ENCODE data around the gene EEF2. TPM values are rescaled to one million over a fixed set of nuclear protein-coding genes. Genes with fewer than 3 reads are reported as not detected.
"Not testable (repeated sequence)": the region's sequence is repeated elsewhere in the genome, so short reads cannot be mapped to it uniquely, and the experiment has no call there.

The EEF2 gene
- total RNA-seq, 2 donors from 2014 or later, result 1,974 to 1,998 TPM

DNA sequence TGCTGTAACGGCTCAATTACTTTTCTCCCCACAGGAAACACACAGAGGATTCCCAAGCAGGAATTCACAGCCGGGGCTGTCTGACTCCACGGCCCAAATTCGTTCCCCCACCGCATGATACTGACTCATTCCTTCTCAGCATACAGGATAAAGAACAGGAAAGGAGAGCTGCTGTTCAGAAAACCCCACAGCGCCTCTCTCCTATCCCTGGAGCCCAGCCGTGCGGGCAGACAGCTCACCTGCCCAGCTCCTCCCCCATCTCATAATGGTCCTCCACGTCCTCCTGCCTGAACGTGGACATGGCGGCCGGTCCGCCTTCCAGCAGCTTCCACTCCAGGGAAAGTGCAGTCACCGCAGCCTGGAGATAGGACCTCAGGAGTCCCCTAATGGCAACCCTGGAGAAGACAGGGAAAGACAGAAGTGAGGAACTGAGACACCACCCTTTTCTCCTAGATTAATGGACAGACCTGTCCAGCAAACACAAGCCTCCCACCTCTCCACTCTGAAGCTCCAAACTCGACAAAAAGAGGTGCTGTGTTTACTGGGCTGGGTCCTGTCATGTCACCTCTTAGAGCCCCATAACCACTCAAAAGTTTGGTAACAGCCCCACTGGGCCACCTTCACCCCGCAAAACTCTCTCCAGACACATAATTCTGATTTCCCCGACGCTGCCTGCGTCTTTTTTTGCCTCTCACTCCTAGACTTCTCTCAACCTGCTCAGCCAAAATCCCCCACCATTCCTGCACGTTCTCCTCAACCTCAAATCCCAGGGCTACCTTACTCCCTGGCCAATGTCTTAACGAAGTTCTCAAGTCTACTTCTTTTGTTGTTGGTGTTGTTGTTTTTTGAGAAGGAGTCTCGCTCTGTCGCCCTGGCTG is 15.6 kb downstream of the EEF2 start:
- peak overlapping the region; percentile 97 to 99 for H3K4me3 ChIP-seq
- H3K27ac ChIP-seq, result peak overlapping the region; percentile 94 to 97
- WGBS, result 19% methylated on average over 23 of the region's 23 CpGs
- no peaks in the 10 kb centered on the region for H3K9me3 ChIP-seq
- TF ChIP-seq POLR2AphosphoS5 (IDR thresholded peaks at IDR 0.05), result no peak
- TF ChIP-seq POLR2A (IDR thresholded peaks at IDR 0.05), result peak; percentile 37
- peaks cover 7% of the 10 kb centered on the region for H3K4me1 ChIP-seq (replicated peaks)
- intact Hi-C loops (cut with DNase I), result loop anchor here (2.0 kb wide), 1 partner anchor 15 kb away; the partner anchor contains the start of gene EEF2
- no peaks in the 10 kb centered on the region for H3K27me3 ChIP-seq (replicated peaks; ENCODE audit: insufficient read depth)
- no peak for DNase-seq (ENCODE audit: low spot score)
- peaks cover 0 to under 1% of the 10 kb centered on the region in 2 donors for H3K36me3 ChIP-seq

- peak overlapping the region in 1 of 2 donors; percentile 97 for H3K4me3 ChIP-seq
- H3K27ac ChIP-seq, result peak overlapping the region; percentile 94 to 97
- H3K36me3 ChIP-seq, result peaks cover 4 to 9% of the 10 kb centered on the region in 2 donors
- peaks cover 7% of the 10 kb centered on the region for H3K4me1 ChIP-seq (replicated peaks)
- 23% methylated on average over 9 of the region's 9 CpGs for WGBS
- peak; percentile 65 for TF ChIP-seq POLR2A (IDR thresholded peaks at IDR 0.05)
- peak; percentile 99 for TF ChIP-seq POLR2AphosphoS5 (IDR thresholded peaks at IDR 0.05)
- TF ChIP-seq CTCF (IDR thresholded peaks at IDR 0.05), result peak in 1 of 4 experiments; percentile 1
- H3K9me3 ChIP-seq, result no peaks in the 10 kb centered on the region
- DNase-seq (ENCODE audit: low spot score), result peak; percentile 92
- intact Hi-C loops (cut with DNase I), result no loop called here
- no peaks in the 10 kb centered on the region for H3K27me3 ChIP-seq (replicated peaks; ENCODE audit: insufficient read depth)
Measured at GRCh38 chr19:3968556-3969434, 16.5 kb downstream of the EEF2 start.

DNA sequence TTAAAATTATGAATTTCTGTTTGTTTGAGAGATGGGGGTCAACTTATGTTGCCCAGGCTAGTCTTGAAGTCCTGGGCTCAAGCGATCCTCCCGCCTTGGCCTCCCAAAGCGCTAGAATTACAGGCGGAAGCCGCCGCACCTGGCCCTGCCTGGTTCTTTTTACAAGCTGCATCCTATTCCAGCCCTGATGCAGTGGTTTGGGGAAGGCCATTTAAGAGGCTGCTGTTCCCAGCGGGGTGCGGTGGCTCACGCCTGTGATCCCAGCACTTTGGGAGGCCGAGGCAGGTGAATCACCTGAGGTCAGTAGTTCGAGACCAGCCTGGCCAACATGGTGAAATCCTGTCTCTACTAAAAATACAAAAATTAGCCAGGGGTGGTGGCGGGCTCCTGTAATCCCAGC is 17.3 kb downstream of the EEF2 start:
- H3K4me3 ChIP-seq; DNase-seq (ENCODE audit: low spot score); H3K27me3 ChIP-seq (replicated peaks; ENCODE audit: insufficient read depth); H3K4me1 ChIP-seq (replicated peaks); H3K9me3 ChIP-seq; intact Hi-C loops (cut with DNase I): not testable (repeated sequence)
- 75% methylated on average over 12 of the region's 12 CpGs for WGBS
- Histone ChIP-seq H3K36me3 (peaks cover 10 to 17% of the 10 kb centered on the region in 2 donors), H3K27ac (peak overlapping the region; percentile 94 to 97)

DNA sequence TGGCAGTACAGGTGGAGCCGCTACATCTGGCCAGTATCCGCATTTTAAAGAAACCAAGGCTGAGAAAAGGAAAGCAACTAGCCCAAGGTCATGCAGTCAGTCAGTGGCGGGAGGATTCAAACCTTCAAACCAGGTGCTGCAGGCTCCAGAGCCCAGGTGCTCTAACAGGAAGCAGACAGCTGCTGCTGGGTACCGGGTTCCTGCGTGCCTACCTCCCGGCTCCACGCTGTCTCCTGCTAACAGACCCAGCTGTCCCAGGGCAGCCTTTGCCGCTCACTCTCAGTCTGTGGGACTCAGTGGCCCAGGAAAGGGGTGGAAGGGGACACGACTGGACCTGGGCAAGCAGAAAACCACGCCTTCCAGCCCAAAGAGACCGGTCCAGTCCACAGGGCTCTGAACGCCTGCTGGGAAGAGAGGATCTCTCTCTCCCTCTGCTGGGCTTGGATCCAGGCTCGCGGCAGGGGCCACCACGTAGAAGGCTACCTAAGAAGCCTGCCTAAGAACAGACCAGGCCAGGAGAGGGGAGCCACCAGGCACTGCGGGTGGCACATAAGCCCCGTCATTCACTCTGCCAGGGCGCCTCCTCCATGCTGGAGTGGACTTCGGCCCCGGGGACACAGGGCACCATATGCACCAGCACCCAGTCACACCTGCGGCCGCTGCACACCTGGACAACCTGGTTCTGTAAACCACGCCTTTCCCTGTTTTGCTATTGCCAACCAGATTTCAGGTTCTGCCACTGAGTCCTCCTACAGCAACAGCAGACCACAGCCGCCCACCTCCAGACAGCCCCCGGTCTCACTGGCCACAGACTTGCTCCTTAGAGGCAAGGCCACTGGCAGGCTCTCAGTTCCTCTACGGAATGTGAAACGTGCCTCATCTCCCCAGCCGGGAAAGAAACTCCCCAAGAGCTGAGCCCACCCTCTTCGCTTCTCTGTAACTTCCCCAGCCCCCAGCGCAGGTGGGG is 18.9 kb downstream of the EEF2 start:
- H3K27me3 ChIP-seq (replicated peaks; ENCODE audit: insufficient read depth), result no peaks in the 10 kb centered on the region
- no peak overlapping the region for H3K4me3 ChIP-seq
- peak overlapping the region; percentile 94 to 97 for H3K27ac ChIP-seq
- H3K9me3 ChIP-seq, result no peaks in the 10 kb centered on the region
- DNase-seq (ENCODE audit: low spot score), result no peak
- WGBS, result 72% methylated on average over 30 of the region's 30 CpGs
- no peak for TF ChIP-seq CTCF (IDR thresholded peaks at IDR 0.05)
- no peak for TF ChIP-seq POLR2A (IDR thresholded peaks at IDR 0.05)
- TF ChIP-seq POLR2AphosphoS5 (IDR thresholded peaks at IDR 0.05), result no peak
- H3K36me3 ChIP-seq, result peaks cover 10 to 27% of the 10 kb centered on the region in 2 donors
- H3K4me1 ChIP-seq (replicated peaks), result peaks cover 7% of the 10 kb centered on the region
- intact Hi-C loops (cut with DNase I), result no loop called here
